A549 (cell line): Measurements from ENCODE around the gene PCGF3. TPM values are rescaled to one million over a fixed set of nuclear protein-coding genes. Genes with fewer than 3 reads are reported as not detected.

Experiments used
- ATAC-seq, 2 experiments: fragments of 200-7000 bp in 1 of 2; fragments of >200 bp in 1 of 2; cut with Nextera tagmentation in 1 of 2; cut with Tn5 transposase in 1 of 2; 3 replicates each; pipeline versions ENCODE4 v1.8.0 to v1.9.1; 2018 to 2020; ENCODE audit warnings: mild to moderate bottlenecking in 1 of 2, moderate library complexity in 1 of 2
- CTCF ChIA-PET: fragments of 300-600 bp; sonication (Branson Sonifier 250); formaldehyde crosslinking; extraction: SDS; loops from one replicate; lab custom pipeline; 2021; ENCODE audit warnings: antibody characterized with exemption, inconsistent platforms; lab: Yijun Ruan, JAX
- POLR2A ChIA-PET: fragments of 350-600 bp; formaldehyde crosslinking; extraction: SDS; loops from one replicate; lab custom pipeline; 2021; ENCODE audit warnings: antibody characterized with exemption, inconsistent platforms; lab: Yijun Ruan, JAX
- DNase-seq, 2 experiments: peaks; one replicate each; pipeline versions ENCODE4 v3.0.0 to v3.0.0-alpha.2; 2011 to 2016; ENCODE audit warnings: low read depth in 1 of 2, low spot score in 1 of 2
- FAIRE-seq: peaks from 2 replicates; lab custom pipeline; 2011; peaks lifted over from hg19 to GRCh38; lab: Jason Lieb, UNC
- H3K27ac ChIP-seq, 2 experiments: fragments of >200 bp; sonication (Bioruptor Twin); formaldehyde crosslinking; 3 replicates each; pipeline ENCODE4 v1.5.1; 2016 to 2017
- H3K4me1 ChIP-seq: fragments of >200 bp; sonication (Bioruptor Twin); formaldehyde crosslinking; 3 replicates; pipeline ENCODE4 v1.6.1; 2016
- H3K4me2 ChIP-seq: fragments of >200 bp; sonication (Bioruptor Twin); formaldehyde crosslinking; 3 replicates; pipeline ENCODE4 v1.6.1; 2016
- H3K4me3 ChIP-seq: fragments of >200 bp; sonication (Bioruptor Twin); formaldehyde crosslinking; 3 replicates; pipeline ENCODE4 v1.5.1; 2016
- H3K9me3 ChIP-seq: fragments of >200 bp; sonication (Bioruptor Twin); formaldehyde crosslinking; 3 replicates; pipeline ENCODE4 v1.6.1; 2016
- BCL3 ChIP-seq: fragments of >200 bp; sonication (Bioruptor Twin); formaldehyde crosslinking; IDR thresholded peaks from 3 replicates; pipeline ENCODE4 v1.6.1; 2016
- CBX8 ChIP-seq: fragments of 200-600 bp; sonication (generic); IDR thresholded peaks from 2 replicates; pipeline ENCODE4 v1.6.1; 2016
- E2F6 ChIP-seq: IDR thresholded peaks from 2 replicates; pipeline ENCODE4 v1.6.1; 2012; ENCODE audit warnings: low read depth, borderline replicate concordance
- ELK1 ChIP-seq: fragments of 150-350 bp; IDR thresholded peaks from 2 replicates; pipeline ENCODE4 v1.6.1; 2014; ENCODE audit warnings: low read depth, mild to moderate bottlenecking, low read length
- EP300 ChIP-seq, 2 experiments: fragments of >200 bp; sonication (Bioruptor Twin); formaldehyde crosslinking; IDR thresholded peaks; 2 replicates in 1 of 2; 3 replicates in 1 of 2; pipeline ENCODE4 v1.6.1; 2016 to 2017
- ESRRA ChIP-seq: fragments of 150-350 bp; IDR thresholded peaks from 2 replicates; pipeline ENCODE4 v1.6.1; 2014; ENCODE audit warnings: mild to moderate bottlenecking, low read length, borderline replicate concordance
- HOXB13 ChIP-seq: fragments of 250-450 bp; sonication (Bioruptor Pico); IDR thresholded peaks from 2 replicates; pipeline ENCODE4 v1.5.0; 2020; ENCODE audit warnings: low read depth, mild to moderate bottlenecking, moderate library complexity
- HOXB5 ChIP-seq: fragments of 250-450 bp; sonication (Bioruptor Pico); IDR thresholded peaks from 2 replicates; pipeline ENCODE4 v1.5.0; 2020; ENCODE audit warnings: mild to moderate bottlenecking, moderate library complexity
- JUN ChIP-seq, 2 experiments: fragments of >200 bp; sonication (Bioruptor Twin); formaldehyde crosslinking; IDR thresholded peaks; 2 replicates in 1 of 2; 3 replicates in 1 of 2; pipeline ENCODE4 v1.6.1; 2016 to 2017
- JUNB ChIP-seq: fragments of >200 bp; sonication (Bioruptor Twin); formaldehyde crosslinking; IDR thresholded peaks from 2 replicates; pipeline ENCODE4 v1.6.1; 2016
- KDM1A ChIP-seq: fragments of 200-600 bp; sonication (generic); IDR thresholded peaks from 2 replicates; pipeline ENCODE4 v1.6.1; 2016; ENCODE audit warnings: low read depth, mild to moderate bottlenecking
- MYC ChIP-seq: IDR thresholded peaks from 2 replicates; pipeline ENCODE4 v1.6.1; 2012; ENCODE audit warnings: mild to moderate bottlenecking, inconsistent platforms, low read length, improper control_type of control experiment, borderline replicate concordance
- NR3C1 ChIP-seq: fragments of >200 bp; sonication (Bioruptor Twin); formaldehyde crosslinking; IDR thresholded peaks from 3 replicates; pipeline ENCODE4 v1.6.1; 2017
- RAD21 ChIP-seq, 2 experiments: fragments of >200 bp in 1 of 2; sonication (Bioruptor Twin) in 1 of 2; formaldehyde crosslinking in 1 of 2; IDR thresholded peaks in 1 of 2; conservative IDR thresholded peaks in 1 of 2; 2 replicates in 1 of 2; 3 replicates in 1 of 2; pipeline ENCODE4 v1.6.1; 2012 to 2018; ENCODE audit warnings: inconsistent platforms in 1 of 2
- RARB ChIP-seq: fragments of 250-450 bp; sonication (Bioruptor Pico); IDR thresholded peaks from 2 replicates; pipeline ENCODE4 v1.8.0; 2021; ENCODE audit warnings: mild to moderate bottlenecking, moderate library complexity
- RCOR1 ChIP-seq: fragments of 150-350 bp; IDR thresholded peaks from 2 replicates; pipeline ENCODE4 v1.6.1; 2014; ENCODE audit warnings: antibody characterized with exemption, low read length, low read depth
- RFX5 ChIP-seq: fragments of 450-650 bp; IDR thresholded peaks from 2 replicates; pipeline ENCODE4 v1.7.1; 2014; ENCODE audit warnings: antibody characterized with exemption, mild to moderate bottlenecking, moderate library complexity
- SREBF2 ChIP-seq: fragments of 450-650 bp; IDR thresholded peaks from 2 replicates; pipeline ENCODE4 v1.6.1; 2014; ENCODE audit warnings: mild to moderate bottlenecking, moderate library complexity
- TFCP2L1 ChIP-seq: fragments of 250-450 bp; sonication (Bioruptor Pico); IDR thresholded peaks from 2 replicates; pipeline ENCODE4 v1.5.0; 2021; ENCODE audit warnings: mild to moderate bottlenecking
- WGBS: methylation state at CpG from one replicate; pipeline ENCODE4 v1.1.6; 2017; ENCODE audit errors: missing lambda C conversion rate; 5-methylcytosine and 5-hydroxymethylcytosine counted together
- polyA plus RNA-seq, 4 experiments: library from polyadenylated mRNA; depleted of rRNA in 3 of 4; stranded (reverse); fragments of >200 nt; fragmentation: RNase III in 1 of 4; extraction: RNeasy Plus Mini Kit Qiagen cat#74134 plus additional on column Dnase treatment in 1 of 4; gene quantifications; 2 replicates in 3 of 4; 3 replicates in 1 of 4; pipeline ENCODE4 v1.2.3, GENCODE V29; 2011 to 2017
- TF ChIP-seq, protein P1 (sequence below): fragments of 450-650 bp; IDR thresholded peaks from 2 replicates; pipeline ENCODE4 v1.6.1; 2014; ENCODE audit warnings: antibody characterized with exemption
- TF ChIP-seq, protein P2 (sequence below): IDR thresholded peaks from 2 replicates; pipeline ENCODE4 v1.6.1; 2012

The PCGF3 gene
- polyA plus RNA-seq, 2 of the 4 experiments (the other 2 are of a cell fraction), result 15.9 to 21.0 TPM

GRCh38 chr4:747546-748170 is 42.0 kb downstream of the PCGF3 start:
- Histone ChIP-seq H3K9me3 (no peaks in the 10 kb centered on the region), H3K4me3 (no peak overlapping the region)
- ATAC-seq (no peak), DNase-seq (no peak), FAIRE-seq (no peak)
- POLR2A ChIA-PET, result no interaction called here
- 92% methylated on average over 19 of the region's 34 CpGs for WGBS
- no peak for TF ChIP-seq JUN (IDR thresholded peaks at IDR 0.05)
- TF ChIP-seq, all 56 proteins: peak for 0
- Histone ChIP-seq H3K4me2 (no peak overlapping the region), H3K4me1 (no peaks in the 10 kb centered on the region), H3K27ac (no peak overlapping the region)
- CTCF ChIA-PET, result no interaction called here

GRCh38 chr4:748461-748860 is 42.8 kb downstream of the PCGF3 start:
- TF ChIP-seq MYC (no peak), RFX5 (no peak), NR3C1 (no peak), CBX8 (no peak), RCOR1 (no peak), SREBF2 (no peak), ELK1 (no peak), BCL3 (no peak), E2F6 (no peak), JUNB (no peak), KDM1A (no peak), RARB (no peak), RAD21 (conservative IDR thresholded peaks at IDR 0.05 in 1 of 2, IDR thresholded peaks at IDR 0.05 in 1 of 2) (no peak), HOXB5 (CRISPR knock-in tag) (no peak), TFCP2L1 (CRISPR knock-in tag) (no peak), EP300 (IDR thresholded peaks at IDR 0.05) (no peak)
- TF ChIP-seq, protein P1, sequence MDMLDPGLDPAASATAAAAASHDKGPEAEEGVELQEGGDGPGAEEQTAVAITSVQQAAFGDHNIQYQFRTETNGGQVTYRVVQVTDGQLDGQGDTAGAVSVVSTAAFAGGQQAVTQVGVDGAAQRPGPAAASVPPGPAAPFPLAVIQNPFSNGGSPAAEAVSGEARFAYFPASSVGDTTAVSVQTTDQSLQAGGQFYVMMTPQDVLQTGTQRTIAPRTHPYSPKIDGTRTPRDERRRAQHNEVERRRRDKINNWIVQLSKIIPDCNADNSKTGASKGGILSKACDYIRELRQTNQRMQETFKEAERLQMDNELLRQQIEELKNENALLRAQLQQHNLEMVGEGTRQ, result no peak
- WGBS, result 90% methylated on average over 19 of the region's 19 CpGs
- ChIA-PET POLR2A (no interaction called here), CTCF (no interaction called here)
- DNase-seq (no peak), FAIRE-seq (no peak), ATAC-seq (no peak)
- Histone ChIP-seq H3K27ac (no peak overlapping the region), H3K9me3 (no peaks in the 10 kb centered on the region), H3K4me1 (no peaks in the 10 kb centered on the region), H3K4me3 (no peak overlapping the region), H3K4me2 (no peak overlapping the region)

GRCh38 chr4:749698-750666 is 44.4 kb downstream of the PCGF3 start:
- POLR2A ChIA-PET, result no interaction called here
- H3K9me3 ChIP-seq, result no peaks in the 10 kb centered on the region
- no peak overlapping the region for H3K4me3 ChIP-seq
- ATAC-seq (no peak), FAIRE-seq (no peak), DNase-seq (no peak)
- no peak overlapping the region for H3K4me2 ChIP-seq
- TF ChIP-seq HOXB13 (no peak), ESRRA (no peak), E2F6 (no peak)
- TF ChIP-seq, protein P2, sequence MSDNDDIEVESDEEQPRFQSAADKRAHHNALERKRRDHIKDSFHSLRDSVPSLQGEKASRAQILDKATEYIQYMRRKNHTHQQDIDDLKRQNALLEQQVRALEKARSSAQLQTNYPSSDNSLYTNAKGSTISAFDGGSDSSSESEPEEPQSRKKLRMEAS, result no peak
- no peaks in the 10 kb centered on the region for H3K4me1 ChIP-seq
- CTCF ChIA-PET, result no interaction called here
- WGBS, result 93% methylated on average over 19 of the region's 20 CpGs
- no peak overlapping the region for H3K27ac ChIP-seq
